ENCODE results near the gene PTMA.
"Not testable (repeated sequence)": the region's sequence is repeated elsewhere in the genome, so short reads cannot be mapped to it uniquely, and the experiment has no call there.

PTMA gene

DNA sequence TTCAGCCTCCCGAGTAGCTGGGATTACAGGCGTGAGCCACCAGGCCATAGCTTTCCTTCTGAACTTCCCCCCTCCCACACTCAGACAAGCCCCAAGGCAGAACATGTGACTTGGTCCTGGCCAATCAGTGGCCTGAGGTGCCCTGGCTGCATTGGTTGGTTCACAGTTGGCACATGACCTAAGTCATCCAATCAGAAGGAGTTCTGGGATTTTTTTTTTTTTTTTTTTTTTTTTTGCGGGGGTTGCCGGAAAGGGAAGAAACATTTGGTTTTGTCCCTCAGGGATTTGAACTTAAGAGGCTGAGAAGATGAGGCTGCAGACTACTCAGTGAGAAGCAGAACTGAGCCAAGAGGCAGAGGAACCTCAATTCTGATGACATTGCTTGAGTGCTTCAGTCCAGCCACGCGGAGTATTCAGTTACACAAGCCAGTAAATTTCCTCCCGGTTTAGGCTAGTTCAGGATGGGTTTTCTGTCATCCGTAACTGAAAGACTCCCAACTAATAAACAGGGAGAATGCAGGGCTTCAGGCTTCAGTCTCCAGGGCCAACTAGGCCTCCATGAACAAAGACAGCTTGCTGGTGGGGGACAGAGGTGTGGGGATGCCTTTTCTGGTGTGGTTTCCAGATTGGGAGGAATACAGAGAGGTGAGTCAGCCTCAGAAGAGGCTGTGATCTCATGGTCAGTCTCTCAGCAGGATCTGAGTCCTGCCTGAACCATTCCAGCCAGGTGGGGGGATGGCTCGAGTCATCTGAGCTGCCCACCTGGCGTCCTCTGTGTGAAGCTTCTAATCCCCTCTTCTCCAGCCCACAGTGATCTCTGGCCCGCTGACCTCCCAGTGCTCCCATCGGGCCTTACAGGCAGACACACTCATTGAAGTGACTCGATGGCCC lies 9.2 kb downstream of the PTMA start:
- peak; percentile 58 for DNase-seq

DNA sequence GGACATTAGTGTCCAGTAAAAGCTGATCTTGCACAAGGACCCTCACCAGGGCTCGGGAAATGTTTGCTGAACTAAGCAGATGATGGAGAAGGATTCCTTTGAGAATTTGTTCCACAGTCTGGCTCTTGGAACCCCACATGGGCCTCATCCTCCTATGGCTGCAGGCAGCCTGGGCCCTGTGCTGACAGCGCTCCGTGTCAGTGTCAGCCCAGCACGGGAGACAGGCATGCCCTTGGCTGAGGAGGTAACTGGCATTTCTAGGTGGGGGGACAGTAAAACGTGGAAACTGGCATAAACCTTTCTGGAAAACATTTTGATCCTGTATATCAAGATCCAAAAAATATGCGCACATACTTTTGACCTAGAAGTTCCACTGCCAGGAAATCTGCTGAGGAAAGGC lies 10.5 kb downstream of the PTMA start:
- DNase-seq, result no peak

GRCh38 chr2:231720292-231720986 lies 12.1 kb downstream of the PTMA start:
- DNase-seq, result no peak

GRCh38 chr2:231720987-231721966 lies 13.0 kb downstream of the PTMA start:
- no peak for DNase-seq

DNA sequence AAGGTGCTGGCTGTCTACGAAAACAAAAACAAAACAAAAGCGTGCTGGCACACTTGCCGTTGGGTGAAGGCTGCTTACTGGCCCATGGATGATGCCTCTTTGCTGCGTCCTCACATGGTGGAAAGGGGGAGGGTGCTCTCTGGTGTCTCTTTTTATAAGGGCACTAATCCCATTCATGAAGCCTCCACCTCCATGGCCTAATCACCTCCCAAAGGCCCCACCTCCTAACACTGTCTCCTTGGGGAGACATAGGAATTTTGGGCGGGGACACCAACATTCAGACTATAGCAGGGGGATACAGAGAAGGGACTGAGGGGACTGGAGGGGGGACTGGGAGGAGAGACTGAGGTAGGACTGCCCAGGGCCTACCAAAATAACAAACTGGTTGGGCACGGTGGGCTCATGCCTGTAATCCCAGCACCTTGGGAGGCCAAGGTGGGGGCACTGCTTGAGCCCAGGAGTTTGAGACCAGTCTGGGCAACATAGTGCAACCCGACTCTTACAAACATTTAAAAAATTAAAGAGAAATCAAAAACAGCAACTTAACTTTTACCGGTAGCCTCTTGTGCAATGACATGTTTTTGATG lies 14.5 kb downstream of the PTMA start:
- DNase-seq, result no peak

DNA sequence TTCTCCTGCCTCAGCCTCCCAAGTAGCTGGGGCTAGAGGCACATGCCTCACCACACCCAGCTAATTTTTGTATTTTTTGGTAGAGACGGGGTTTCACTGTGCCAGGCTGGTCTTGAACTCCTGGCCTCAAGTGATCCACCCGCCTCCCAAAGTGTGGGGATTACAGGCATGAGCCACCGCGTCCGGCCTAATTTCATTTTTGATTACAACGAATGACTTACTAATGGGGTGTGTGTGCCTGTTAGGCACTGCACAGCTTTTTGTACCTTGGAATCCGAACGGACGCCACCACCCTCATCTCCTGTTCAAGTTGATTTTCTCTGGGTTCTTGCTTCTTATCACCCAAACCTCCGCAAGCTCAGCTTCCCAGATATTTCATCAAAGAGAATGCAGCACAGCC lies 17.2 kb downstream of the PTMA start:
- DNase-seq, result no peak

DNA sequence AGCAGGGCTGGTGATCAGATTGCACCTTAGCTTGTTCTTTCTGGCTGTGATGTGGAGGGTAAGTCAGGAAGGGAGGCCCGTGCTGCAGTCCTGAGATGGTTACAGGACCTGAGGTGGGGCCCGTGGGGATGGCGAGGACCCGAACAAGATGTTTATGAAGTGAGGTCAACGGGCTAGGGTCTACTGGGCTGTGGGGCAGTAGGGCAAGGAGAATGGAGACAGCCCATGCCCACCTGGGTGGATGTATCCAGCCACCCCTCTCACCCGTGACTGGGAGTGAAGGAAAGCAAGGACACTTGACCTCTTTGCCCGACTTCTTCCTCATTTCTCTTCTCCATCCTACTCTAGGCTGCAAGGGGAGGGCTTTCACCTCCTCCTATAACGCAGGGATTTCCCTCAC lies 18.0 kb downstream of the PTMA start:
- no peak for DNase-seq

DNA sequence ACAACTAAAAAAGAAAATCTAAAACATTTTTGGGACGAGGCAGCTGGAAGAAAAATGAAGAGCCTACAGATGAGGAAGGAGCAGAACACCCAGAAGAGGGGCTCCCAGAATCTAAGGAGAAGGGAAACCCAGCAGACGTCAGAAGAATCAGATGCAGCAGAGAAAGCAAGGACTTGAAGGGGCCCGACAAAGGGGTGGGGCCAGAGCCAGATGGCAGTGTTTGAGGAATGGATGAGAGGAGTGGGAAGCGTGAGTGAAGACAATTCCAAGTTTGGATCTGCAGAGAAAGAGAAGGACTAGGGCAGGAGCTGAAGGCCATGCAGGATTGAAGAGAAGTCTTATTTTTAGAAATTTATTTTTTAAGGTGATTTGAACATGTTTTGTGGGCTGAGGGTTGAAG lies 19.3 kb downstream of the PTMA start:
- no peak for DNase-seq

- no peak for DNase-seq
These were observed 24.3 kb downstream of the PTMA start for GRCh38 chr2:231732604-231733003.

GRCh38 chr2:231737761-231738160 lies 29.4 kb downstream of the PTMA start:
- no peak for DNase-seq

- no peak for DNase-seq
These were observed 35.2 kb downstream of the PTMA start for GRCh38 chr2:231743376-231744116.

GRCh38 chr2:231745303-231746038 lies 37.1 kb downstream of the PTMA start:
- DNase-seq, result no peak

DNA sequence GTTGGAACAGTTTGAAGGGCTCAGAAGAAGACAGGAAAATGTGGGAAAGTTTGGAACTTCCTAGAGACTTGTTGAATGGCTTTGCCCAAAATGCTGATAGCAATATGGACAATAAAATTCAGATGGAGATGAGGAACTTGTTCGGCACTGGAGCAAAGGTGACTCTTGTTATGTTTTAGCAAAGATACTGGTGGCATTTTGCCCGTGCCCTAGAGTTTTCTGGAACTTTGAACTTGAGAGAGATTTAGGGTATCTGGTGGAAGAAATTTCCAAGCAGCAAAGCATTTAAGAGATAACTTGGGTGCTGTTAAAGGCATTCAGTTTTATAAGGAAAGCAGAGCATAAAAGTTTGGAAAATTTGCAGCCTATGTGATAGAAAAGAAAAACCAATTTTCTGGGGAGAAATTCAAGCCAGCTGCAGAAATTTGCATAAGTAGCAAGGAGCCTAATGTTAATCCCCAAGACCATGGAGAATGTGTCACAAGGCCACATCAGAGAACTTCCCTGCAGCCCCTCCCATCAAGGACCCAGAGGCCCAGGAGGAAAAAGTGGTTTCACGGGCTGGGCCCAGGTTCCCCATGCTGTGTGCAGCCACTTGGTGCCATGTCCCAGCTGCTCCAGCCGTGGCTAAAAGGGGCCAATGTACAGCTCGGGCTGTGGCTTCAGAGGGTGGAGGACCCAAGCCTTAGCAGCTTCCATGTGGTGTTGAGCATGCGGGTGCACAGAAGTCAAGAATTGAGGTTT lies 40.0 kb downstream of the PTMA start:
- DNase-seq, result not testable (repeated sequence)

DNA sequence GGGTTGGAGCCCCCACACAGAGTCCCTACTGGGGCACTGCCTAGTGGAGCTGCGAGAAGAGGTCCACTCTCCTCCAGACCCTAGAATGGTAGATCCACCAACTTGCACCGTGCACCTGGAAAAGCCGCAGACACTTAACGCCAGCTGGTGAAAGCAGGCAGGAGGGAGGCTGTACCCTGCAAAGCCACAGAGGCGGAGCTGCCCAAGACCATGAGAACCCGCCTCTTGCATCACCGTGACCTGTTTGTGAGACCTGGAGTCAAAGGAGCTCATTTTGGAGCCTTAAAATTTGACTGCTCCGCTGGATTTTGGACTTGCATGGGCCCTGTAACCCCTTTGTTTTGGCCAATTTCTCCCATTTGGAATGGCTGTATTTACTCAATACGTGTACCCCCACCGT lies 40.7 kb downstream of the PTMA start:
- not testable (repeated sequence) for DNase-seq

GRCh38 chr2:231751042-231751815 lies 42.9 kb downstream of the PTMA start:
- no peak for DNase-seq

- DNase-seq, result no peak
These were observed 43.7 kb downstream of the PTMA start for GRCh38 chr2:231752061-231752460.

- DNase-seq, result no peak
These were observed 53.4 kb downstream of the PTMA start for GRCh38 chr2:231761735-231762134.

All from fibroblast of skin of right biceps (primary cell).